Uterus (tissue), 2 donors: ENCODE results near the gene CNFN.

Source experiments
- CTCF ChIP-seq, 4 experiments: fragments of 200-600 bp in 2 of 4; fragments of 450-650 bp in 2 of 4; sonication (generic) in 2 of 4; IDR thresholded peaks; one replicate each; pipeline ENCODE4 v1.5.1; 2016 to 2019; ENCODE audit warnings: antibody characterized with exemption in 4 of 4, mild to moderate bottlenecking in 2 of 4, moderate library complexity in 1 of 4
- POLR2A ChIP-seq, 2 donors: fragments of 450-650 bp; IDR thresholded peaks; one replicate each; pipeline ENCODE4 v1.6.1; 2016; ENCODE audit warnings: antibody characterized with exemption in 2 of 2, mild to moderate bottlenecking in 1 of 2, moderate library complexity in 1 of 2

GRCh38 chr19:42351079-42351735 lies 38.9 kb downstream of the CNFN start:
- TF ChIP-seq CTCF (IDR thresholded peaks at IDR 0.05) (no peak), POLR2A (IDR thresholded peaks at IDR 0.05) (no peak)
